ENCODE measurements around the gene DPEP1. TPM values are rescaled to one million over a fixed set of nuclear protein-coding genes. Genes with fewer than 3 reads are reported as not detected.

DPEP1 gene
- total and polyA plus RNA-seq, 10 donors: 0.33 to 39.5 (median 2.0) TPM

- H3K4me3 ChIP-seq: no peak overlapping the region
- DNase-seq: no peak
- 86 to 95% (median 92%) methylated on average over 27 to 36 of the region's 36 CpGs for WGBS, 5 donors
- intact Hi-C loops (cut with DNase I; ENCODE audit: low total_unique reads): no loop called here
- peaks cover 0 to 18% (median 8%) of the 10 kb centered on the region in 6 donors for H3K4me1 ChIP-seq
- H3K9me3 ChIP-seq: no peaks in the 10 kb centered on the region
- no peaks in the 10 kb centered on the region for H3K27me3 ChIP-seq (replicated peaks in 1 of 7)
- no peaks in the 10 kb centered on the region for H3K36me3 ChIP-seq
- TF ChIP-seq, protein P1, sequence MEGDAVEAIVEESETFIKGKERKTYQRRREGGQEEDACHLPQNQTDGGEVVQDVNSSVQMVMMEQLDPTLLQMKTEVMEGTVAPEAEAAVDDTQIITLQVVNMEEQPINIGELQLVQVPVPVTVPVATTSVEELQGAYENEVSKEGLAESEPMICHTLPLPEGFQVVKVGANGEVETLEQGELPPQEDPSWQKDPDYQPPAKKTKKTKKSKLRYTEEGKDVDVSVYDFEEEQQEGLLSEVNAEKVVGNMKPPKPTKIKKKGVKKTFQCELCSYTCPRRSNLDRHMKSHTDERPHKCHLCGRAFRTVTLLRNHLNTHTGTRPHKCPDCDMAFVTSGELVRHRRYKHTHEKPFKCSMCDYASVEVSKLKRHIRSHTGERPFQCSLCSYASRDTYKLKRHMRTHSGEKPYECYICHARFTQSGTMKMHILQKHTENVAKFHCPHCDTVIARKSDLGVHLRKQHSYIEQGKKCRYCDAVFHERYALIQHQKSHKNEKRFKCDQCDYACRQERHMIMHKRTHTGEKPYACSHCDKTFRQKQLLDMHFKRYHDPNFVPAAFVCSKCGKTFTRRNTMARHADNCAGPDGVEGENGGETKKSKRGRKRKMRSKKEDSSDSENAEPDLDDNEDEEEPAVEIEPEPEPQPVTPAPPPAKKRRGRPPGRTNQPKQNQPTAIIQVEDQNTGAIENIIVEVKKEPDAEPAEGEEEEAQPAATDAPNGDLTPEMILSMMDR (IDR thresholded peaks at IDR 0.05 in 8 of 11, conservative IDR thresholded peaks at IDR 0.05 in 3 of 11): no peak
- TF ChIP-seq POLR2AphosphoS5 (IDR thresholded peaks at IDR 0.05): no peak
- no peak for TF ChIP-seq POLR2A (IDR thresholded peaks at IDR 0.05)
- no peak overlapping the region for H3K27ac ChIP-seq
These were observed 30.1 kb upstream of the DPEP1 start for GRCh38 chr16:89583197-89583894.

DNA sequence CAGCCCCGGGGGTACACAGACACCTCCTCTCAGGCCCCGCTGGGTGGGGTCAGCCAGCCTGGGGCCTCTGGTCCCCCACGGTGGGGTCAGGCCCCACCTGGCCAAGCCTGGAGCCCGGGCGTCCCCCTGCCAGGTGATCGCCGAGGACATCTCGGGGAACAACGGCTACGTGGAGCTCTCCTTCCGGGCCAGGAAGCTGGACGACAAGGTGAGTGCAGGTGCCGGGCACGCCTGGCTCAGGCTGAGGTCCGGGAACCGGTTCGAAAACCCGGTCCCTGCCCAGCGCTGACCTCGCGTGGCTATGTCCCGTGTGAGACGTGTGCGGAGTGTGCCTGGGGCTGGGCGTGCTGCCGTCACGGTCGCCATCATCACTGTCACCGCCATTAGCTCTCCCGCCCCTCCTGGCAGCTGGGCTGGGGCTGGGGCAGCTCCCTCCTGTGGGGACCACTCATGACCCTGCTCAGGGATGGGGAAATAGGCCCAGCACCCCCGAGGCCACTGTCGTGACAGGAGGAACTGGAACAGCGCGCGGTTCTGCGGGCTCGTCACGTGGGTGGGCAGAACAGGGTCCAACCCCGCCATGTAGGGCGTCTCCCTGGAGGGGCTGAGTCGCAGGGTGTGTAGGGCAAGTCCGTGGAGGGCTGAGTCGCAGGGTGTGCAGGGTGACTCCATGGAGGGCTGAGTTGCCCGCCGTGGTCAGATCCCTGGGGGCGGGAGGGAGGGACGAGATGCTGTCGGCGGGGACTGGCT lies 29.4 kb upstream of the DPEP1 start:
- peak; percentile 67 for DNase-seq
- no peak overlapping the region for H3K4me3 ChIP-seq
- intact Hi-C loops (cut with DNase I; ENCODE audit: low total_unique reads): no loop called here
- TF ChIP-seq, protein P1 (IDR thresholded peaks at IDR 0.05 in 8 of 11, conservative IDR thresholded peaks at IDR 0.05 in 3 of 11): no peak
- TF ChIP-seq POLR2AphosphoS5 (IDR thresholded peaks at IDR 0.05): no peak
- no peak for TF ChIP-seq POLR2A (IDR thresholded peaks at IDR 0.05)
- peaks cover 0 to 18% (median 8%) of the 10 kb centered on the region in 6 donors for H3K4me1 ChIP-seq
- no peak overlapping the region for H3K27ac ChIP-seq
- H3K36me3 ChIP-seq: no peaks in the 10 kb centered on the region
- no peaks in the 10 kb centered on the region for H3K27me3 ChIP-seq (replicated peaks in 1 of 7)
- no peaks in the 10 kb centered on the region for H3K9me3 ChIP-seq
- WGBS, 5 donors: 89 to 94% (median 93%) methylated on average over 19 to 49 of the region's 49 CpGs

DNA sequence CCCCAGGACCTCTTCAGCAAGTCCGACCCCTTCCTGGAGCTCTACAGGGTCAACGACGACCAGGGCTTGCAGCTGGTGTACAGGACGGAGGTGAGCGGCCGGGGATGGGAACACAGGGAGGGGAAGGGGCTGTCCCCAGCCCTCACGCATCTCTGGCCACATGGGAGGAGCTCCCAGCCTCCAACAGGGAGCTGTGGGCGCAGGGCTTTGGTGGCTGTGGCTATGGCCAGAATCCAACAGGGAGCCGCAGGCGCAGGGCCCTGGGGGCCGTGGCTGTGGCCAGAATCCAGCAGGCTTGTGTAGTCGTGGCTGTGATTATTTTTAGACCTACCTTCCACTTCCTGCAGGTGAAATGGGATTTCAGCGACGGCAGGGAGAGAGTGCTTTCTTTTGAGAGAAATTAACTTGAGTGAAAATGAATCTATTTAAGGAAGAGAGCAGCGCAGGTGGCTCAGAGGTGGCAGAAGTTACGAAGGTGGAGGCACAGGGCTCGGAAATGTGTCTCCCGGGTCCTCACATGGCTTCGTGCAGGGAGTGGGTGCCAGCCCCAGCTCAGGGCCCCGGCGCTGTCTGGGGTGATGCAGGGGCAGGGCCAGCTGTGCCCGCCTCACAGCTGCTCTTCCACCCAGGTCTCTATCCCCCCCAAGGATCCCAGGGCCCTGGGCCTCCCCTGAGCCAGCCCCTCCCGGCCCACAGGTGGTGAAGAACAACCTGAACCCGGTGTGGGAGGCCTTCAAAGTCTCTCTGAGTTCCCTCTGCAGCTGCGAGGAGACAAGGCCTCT lies 28.5 kb upstream of the DPEP1 start:
- intact Hi-C loops (cut with DNase I; ENCODE audit: low total_unique reads): no loop called here
- TF ChIP-seq POLR2A (IDR thresholded peaks at IDR 0.05) (no peak), POLR2AphosphoS5 (IDR thresholded peaks at IDR 0.05) (no peak)
- TF ChIP-seq, protein P1 (IDR thresholded peaks at IDR 0.05 in 8 of 11, conservative IDR thresholded peaks at IDR 0.05 in 3 of 11): no peak
- Histone ChIP-seq H3K4me3 (no peak overlapping the region), H3K27me3 (replicated peaks in 1 of 7) (no peaks in the 10 kb centered on the region), H3K27ac (no peak overlapping the region), H3K4me1 (peaks cover 0 to 18% (median 8%) of the 10 kb centered on the region in 6 donors), H3K9me3 (no peaks in the 10 kb centered on the region), H3K36me3 (no peaks in the 10 kb centered on the region)
- no peak for DNase-seq
- WGBS, 5 donors: 65 to 72% (median 69%) methylated on average over 21 to 25 of the region's 25 CpGs

Data from spleen (tissue), 11 donors.